K562 (cell line): ENCODE data around the gene IRF2. TPM values are rescaled to one million over a fixed set of nuclear protein-coding genes. Genes with fewer than 3 reads are reported as not detected.

Source experiments
- ELF1 ChIP-seq: fragments of 200-800 bp; sonication (Bioruptor generic); IDR thresholded peaks from 2 replicates; pipeline ENCODE4 v1.6.1; 2016; ENCODE audit warnings: missing genetic modification characterization, missing compliant biosample characterization
- KLF1 ChIP-seq: fragments of 450-650 bp; IDR thresholded peaks from 2 replicates; pipeline ENCODE4 v1.6.1; 2016; ENCODE audit warnings: missing genetic modification characterization, missing compliant biosample characterization
- PHTF2 ChIP-seq: fragments of 250-450 bp; sonication (Bioruptor Pico); IDR thresholded peaks from 2 replicates; pipeline ENCODE4 v1.5.0; 2021; ENCODE audit warnings: mild to moderate bottlenecking
- SLC30A9 ChIP-seq: fragments of 250-450 bp; sonication (Bioruptor Pico); IDR thresholded peaks from 2 replicates; pipeline ENCODE4 v1.8.0; 2022; ENCODE audit warnings: mild to moderate bottlenecking, moderate library complexity
- TOE1 ChIP-seq, 2 experiments: fragments of 450-650 bp in 1 of 2; sonication (generic) in 1 of 2; formaldehyde crosslinking in 1 of 2; IDR thresholded peaks; 2 replicates each; pipeline versions ENCODE4 v1.7.1 to v1.8.0; 2016 to 2022; ENCODE audit warnings: borderline replicate concordance in 2 of 2, mild to moderate bottlenecking in 2 of 2, antibody characterized with exemption in 1 of 2, inconsistent platforms in 1 of 2, low read depth in 1 of 2, missing genetic modification reagents in 1 of 2, moderate library complexity in 1 of 2
- ZNF407 ChIP-seq: fragments of 450-650 bp; IDR thresholded peaks from 2 replicates; pipeline ENCODE4 v1.6.1; 2016; ENCODE audit warnings: low read depth
- ZNF512 ChIP-seq: IDR thresholded peaks from 2 replicates; pipeline ENCODE4 v1.6.1; 2016; ENCODE audit warnings: missing genetic modification characterization, missing compliant biosample characterization
- ZNF592 ChIP-seq: fragments of 450-650 bp; IDR thresholded peaks from 2 replicates; pipeline ENCODE4 v1.6.1; 2017; ENCODE audit warnings: antibody characterized with exemption, mild to moderate bottlenecking
- polyA plus RNA-seq, 8 experiments: library from polyadenylated mRNA; depleted of rRNA in 4 of 8; stranded (reverse) in 5 of 8; unstranded in 3 of 8; fragments of >200 nt; fragmentation: Nextera tagmentation in 2 of 8; fragmentation: Illumina TruSeq in 1 of 8; extraction: Ambion mirVana in 2 of 8; extraction: Trizol in 1 of 8; gene quantifications; 2 replicates each; pipeline versions ENCODE4 v1.2.1 to v1.2.3, GENCODE V29; 2011 to 2014; ENCODE audit warnings: inconsistent platforms in 1 of 8, missing spikeins in 1 of 8
- total RNA-seq, 7 experiments: library from RNA; depleted of rRNA in 6 of 7; stranded (reverse); fragments of >200 nt in 6 of 7; fragmentation: Illumina TruSeq in 2 of 7; extraction: Trizol in 2 of 7; gene quantifications; 2 replicates each; pipeline versions ENCODE4 v1.2.1 to v1.2.3, GENCODE V29; 2011 to 2021; ENCODE audit warnings: low replicate concordance in 1 of 7
- TF ChIP-seq, protein P1 (sequence below): fragments of 450-650 bp; formaldehyde crosslinking; IDR thresholded peaks from 2 replicates; pipeline ENCODE4 v1.4.0; 2020; ENCODE audit warnings: mild to moderate bottlenecking, moderate library complexity
- TF ChIP-seq, protein P2 (sequence below): sonication (generic); formaldehyde crosslinking; IDR thresholded peaks from 2 replicates; pipeline ENCODE4 v1.8.0; 2022; ENCODE audit warnings: mild to moderate bottlenecking, low read depth, missing genetic modification reagents

IRF2 gene
- total and polyA plus RNA-seq, 9 of the 15 experiments (the other 6 are each of a cell fraction or from before 2014, with no cell fraction given), result 7.1 to 17.1 (median 11.3) TPM

- TF ChIP-seq ZNF407 (no peak), PHTF2 (CRISPR knock-in tag) (no peak), ZNF512 (tag) (no peak), KLF1 (no peak), ZNF592 (no peak), ELF1 (no peak), TOE1 (IDR thresholded peaks at IDR 0.05; ENCODE audit: borderline replicate concordance) (no peak), TOE1 (CRISPR knock-in tag; IDR thresholded peaks at IDR 0.05; ENCODE audit: borderline replicate concordance, low read depth) (no peak), SLC30A9 (CRISPR knock-in tag) (no peak)
- TF ChIP-seq, protein P1, sequence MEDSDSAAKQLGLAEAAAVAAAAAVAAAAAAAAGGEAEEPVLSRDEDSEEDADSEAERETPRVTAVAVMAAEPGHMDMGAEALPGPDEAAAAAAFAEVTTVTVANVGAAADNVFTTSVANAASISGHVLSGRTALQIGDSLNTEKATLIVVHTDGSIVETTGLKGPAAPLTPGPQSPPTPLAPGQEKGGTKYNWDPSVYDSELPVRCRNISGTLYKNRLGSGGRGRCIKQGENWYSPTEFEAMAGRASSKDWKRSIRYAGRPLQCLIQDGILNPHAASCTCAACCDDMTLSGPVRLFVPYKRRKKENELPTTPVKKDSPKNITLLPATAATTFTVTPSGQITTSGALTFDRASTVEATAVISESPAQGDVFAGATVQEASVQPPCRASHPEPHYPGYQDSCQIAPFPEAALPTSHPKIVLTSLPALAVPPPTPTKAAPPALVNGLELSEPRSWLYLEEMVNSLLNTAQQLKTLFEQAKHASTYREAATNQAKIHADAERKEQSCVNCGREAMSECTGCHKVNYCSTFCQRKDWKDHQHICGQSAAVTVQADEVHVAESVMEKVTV (CRISPR knock-in tag), result no peak
- TF ChIP-seq, protein P2, sequence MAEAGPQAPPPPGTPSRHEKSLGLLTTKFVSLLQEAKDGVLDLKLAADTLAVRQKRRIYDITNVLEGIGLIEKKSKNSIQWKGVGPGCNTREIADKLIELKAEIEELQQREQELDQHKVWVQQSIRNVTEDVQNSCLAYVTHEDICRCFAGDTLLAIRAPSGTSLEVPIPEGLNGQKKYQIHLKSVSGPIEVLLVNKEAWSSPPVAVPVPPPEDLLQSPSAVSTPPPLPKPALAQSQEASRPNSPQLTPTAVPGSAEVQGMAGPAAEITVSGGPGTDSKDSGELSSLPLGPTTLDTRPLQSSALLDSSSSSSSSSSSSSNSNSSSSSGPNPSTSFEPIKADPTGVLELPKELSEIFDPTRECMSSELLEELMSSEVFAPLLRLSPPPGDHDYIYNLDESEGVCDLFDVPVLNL, result no peak
These were observed 22.6 kb downstream of the IRF2 start (continued) for GRCh38 chr4:184451726-184452125.
